K562 (cell line): ENCODE results near the gene DPP10. TPM values are rescaled to one million over a fixed set of nuclear protein-coding genes. Genes with fewer than 3 reads are reported as not detected.

Experiments
- ATAC-seq: fragments of 200-7000 bp; cut with Tn5 transposase; 3 replicates; pipeline ENCODE4 v1.9.1; 2020; ENCODE audit warnings: moderate library complexity
- BruUV-seq: library from RNA; stranded (reverse); fragments of 400-500 nt; replicated peaks from 2 replicates; lab custom pipeline; 2021; lab: Mats Ljungman, UMichigan
- CTCF ChIA-PET: fragments of 300-600 bp; formaldehyde crosslinking; extraction: SDS; loops from one replicate; lab custom pipeline; 2021; ENCODE audit warnings: low intra/inter-chr PET ratio; lab: Yijun Ruan, JAX
- POLR2A ChIA-PET: fragments of 300-600, 350-650 bp; sonication (Branson Sonifier 250); formaldehyde crosslinking; extraction: SDS; loops from one replicate; lab custom pipeline; 2021; ENCODE audit warnings: antibody characterized with exemption, inconsistent platforms; lab: Yijun Ruan, JAX
- DNase-seq, 4 experiments: peaks; one replicate each; pipeline versions ENCODE4 v3.0.0 to v3.0.0-alpha.2; 2011 to 2018; ENCODE audit warnings: low spot score in 3 of 4, mixed read lengths in 3 of 4; ENCODE audit errors: extremely low read depth in 1 of 4
- FAIRE-seq: peaks from 2 replicates; lab custom pipeline; 2011; peaks lifted over from hg19 to GRCh38; lab: Jason Lieb, UNC
- H2AFZ ChIP-seq: 2 replicates; pipeline ENCODE4 v1.6.0; 2011; ENCODE audit warnings: low read depth, low read length, control low read depth, inconsistent platforms
- H3K27ac ChIP-seq: fragments of 200-600 bp; 3 replicates; pipeline ENCODE4 v1.8.0; 2011; ENCODE audit warnings: low read depth, mild to moderate bottlenecking, control low read depth, inconsistent platforms, low read length, moderate library complexity, mixed read lengths; ENCODE audit errors: extremely low read depth
- H3K27me3 ChIP-seq, 2 experiments: fragments of 300-600 bp in 1 of 2; 2 replicates in 1 of 2; 3 replicates in 1 of 2; pipeline versions ENCODE4 v1.6.0 to v1.8.0; 2011; ENCODE audit warnings: inconsistent platforms in 2 of 2, low read length in 2 of 2, mild to moderate bottlenecking in 1 of 2, mixed read lengths in 1 of 2, moderate library complexity in 1 of 2; ENCODE audit not compliant: control insufficient read depth in 2 of 2, insufficient read depth in 2 of 2
- H3K36me3 ChIP-seq: fragments of 300-600 bp; 3 replicates; pipeline ENCODE4 v1.8.0; 2011; ENCODE audit warnings: mild to moderate bottlenecking, low read length, inconsistent platforms; ENCODE audit not compliant: control insufficient read depth, insufficient read depth
- H3K4me1 ChIP-seq, 2 experiments: fragments of 200-600 bp in 1 of 2; replicated peaks in 1 of 2; 2 replicates in 1 of 2; 3 replicates in 1 of 2; pipeline versions ENCODE4 v1.5.1 to v1.8.0; 2011; ENCODE audit warnings: inconsistent platforms in 2 of 2, low read length in 2 of 2, mild to moderate bottlenecking in 1 of 2, mixed read lengths in 1 of 2, moderate library complexity in 1 of 2; ENCODE audit not compliant: control insufficient read depth in 2 of 2, insufficient read depth in 2 of 2
- H3K4me2 ChIP-seq: 2 replicates; pipeline ENCODE4 v1.6.1; 2011; ENCODE audit warnings: low read length, control low read depth, inconsistent platforms, mixed read lengths; ENCODE audit not compliant: insufficient read depth
- H3K4me3 ChIP-seq: fragments of 200-600 bp; sonication (generic), shearing (Covaris generic); 2 replicates; pipeline ENCODE4 v1.5.1; 2016; ENCODE audit warnings: control low read depth, inconsistent platforms
- H3K79me2 ChIP-seq: fragments of 200-600 bp; 3 replicates; pipeline ENCODE4 v1.8.0; 2011; ENCODE audit warnings: low read length, inconsistent platforms; ENCODE audit not compliant: control insufficient read depth, insufficient read depth
- H3K9ac ChIP-seq, 2 experiments: 2 replicates each; pipeline versions ENCODE4 v1.6.0 to v1.6.1; 2011; ENCODE audit warnings: low read depth in 2 of 2, low read length in 2 of 2, control low read depth in 1 of 2, inconsistent platforms in 1 of 2, mild to moderate bottlenecking in 1 of 2, mixed read lengths in 1 of 2; ENCODE audit not compliant: insufficient read depth in 1 of 2
- H3K9me1 ChIP-seq: one replicate; pipeline ENCODE4 v1.6.0; 2011; ENCODE audit warnings: inconsistent platforms, mild to moderate bottlenecking, low read length, moderate library complexity; ENCODE audit not compliant: control insufficient read depth, insufficient read depth
- H3K9me3 ChIP-seq: replicated peaks from 2 replicates; pipeline ENCODE4 v1.5.1; 2011; ENCODE audit warnings: low read depth, low read length, inconsistent platforms; ENCODE audit not compliant: control insufficient read depth, insufficient read depth
- H4K20me1 ChIP-seq: replicated peaks from 2 replicates; pipeline ENCODE4 v1.6.1; 2011; ENCODE audit warnings: low read length, inconsistent platforms, mixed read lengths; ENCODE audit not compliant: control insufficient read depth, insufficient read depth
- GTF2E2 ChIP-seq: fragments of 200-800 bp; sonication (Bioruptor generic); IDR thresholded peaks from 2 replicates; pipeline ENCODE4 v1.6.1; 2016; ENCODE audit warnings: missing genetic modification characterization, missing compliant biosample characterization
- NFE2 ChIP-seq: IDR thresholded peaks from 2 replicates; pipeline ENCODE4 v1.6.1; 2014; ENCODE audit warnings: antibody characterized with exemption, low read depth
- SNRNP70 ChIP-seq: fragments of 200-400 bp; formaldehyde crosslinking; optimal IDR thresholded peaks from 2 replicates; pipeline ENCODE3; 2017; ENCODE audit warnings: low read depth, low read length
- U2AF1 ChIP-seq: fragments of 200-400 bp; formaldehyde crosslinking; optimal IDR thresholded peaks from 2 replicates; pipeline ENCODE3; 2017; ENCODE audit warnings: mild to moderate bottlenecking, low read depth, low read length, moderate library complexity
- ZNF830 ChIP-seq: fragments of 250-450 bp; sonication (Bioruptor Pico); IDR thresholded peaks from 2 replicates; pipeline ENCODE4 v1.5.0; 2021; ENCODE audit warnings: mild to moderate bottlenecking
- WGBS: fragments of 100-300 bp; shearing (Covaris generic); methylation state at CpG from one replicate; pipeline ENCODE4 v1.1.6; 2016; ENCODE audit warnings: low coverage, mixed read lengths; ENCODE audit not compliant: insufficient coverage; ENCODE audit errors: missing lambda C conversion rate; 5-methylcytosine and 5-hydroxymethylcytosine counted together
- in situ Hi-C: fragments of 300-500 bp; cut with MboI; formaldehyde crosslinking; loops from 4 replicates; pipeline ENCODE4 v1.15.0; 2018; ENCODE audit warnings: inconsistent platforms, mixed read lengths
- intact Hi-C: fragments of 100-400 bp; cut with micrococcal nuclease; formaldehyde crosslinking; loops from 2 replicates; pipeline ENCODE4 v1.14.2; 2022
- polyA plus RNA-seq, 8 experiments: library from polyadenylated mRNA; depleted of rRNA in 4 of 8; stranded (reverse) in 5 of 8; unstranded in 3 of 8; fragments of >200 nt; fragmentation: Nextera tagmentation in 2 of 8; fragmentation: Illumina TruSeq in 1 of 8; extraction: Ambion mirVana in 2 of 8; extraction: Trizol in 1 of 8; gene quantifications; 2 replicates each; pipeline versions ENCODE4 v1.2.1 to v1.2.3, GENCODE V29; 2011 to 2014; ENCODE audit warnings: inconsistent platforms in 1 of 8, missing spikeins in 1 of 8
- total RNA-seq, 7 experiments: library from RNA; depleted of rRNA in 6 of 7; stranded (reverse); fragments of >200 nt in 6 of 7; fragmentation: Illumina TruSeq in 2 of 7; extraction: Trizol in 2 of 7; gene quantifications; 2 replicates each; pipeline versions ENCODE4 v1.2.1 to v1.2.3, GENCODE V29; 2011 to 2021; ENCODE audit warnings: low replicate concordance in 1 of 7
- TF ChIP-seq, protein P1 (sequence below): IDR thresholded peaks from 2 replicates; pipeline ENCODE4 v1.6.1; 2016; ENCODE audit warnings: missing genetic modification characterization, missing compliant biosample characterization

DPP10 gene
- total and polyA plus RNA-seq, 9 of the 15 experiments (the other 6 are each of a cell fraction or from before 2014, with no cell fraction given), result not detected

GRCh38 chr2:115833196-115833595 lies 1390.8 kb downstream of the DPP10 start:
- ChIA-PET POLR2A (no interaction called here), CTCF (no interaction called here)
- no peak overlapping the region for H3K4me3 ChIP-seq
- H3K4me1 ChIP-seq, result no peaks in the 10 kb centered on the region
- no peaks in the 10 kb centered on the region for H3K27me3 ChIP-seq
- H3K9me3 ChIP-seq, result no peaks in the 10 kb centered on the region
- no peak overlapping the region for H2AFZ ChIP-seq
- no peaks in the 10 kb centered on the region for H3K79me2 ChIP-seq
- FAIRE-seq (no peak), DNase-seq (no peak), ATAC-seq (no peak)
- 0% methylated on average over 5 of the region's 5 CpGs for WGBS
- H3K36me3 ChIP-seq, result no peaks in the 10 kb centered on the region
- in situ Hi-C loops, result no loop called here
- TF ChIP-seq ZNF830 (no peak), SNRNP70 (no peak), NFE2 (no peak), GTF2E2 (tag) (no peak), U2AF1 (no peak)
- TF ChIP-seq, protein P1, sequence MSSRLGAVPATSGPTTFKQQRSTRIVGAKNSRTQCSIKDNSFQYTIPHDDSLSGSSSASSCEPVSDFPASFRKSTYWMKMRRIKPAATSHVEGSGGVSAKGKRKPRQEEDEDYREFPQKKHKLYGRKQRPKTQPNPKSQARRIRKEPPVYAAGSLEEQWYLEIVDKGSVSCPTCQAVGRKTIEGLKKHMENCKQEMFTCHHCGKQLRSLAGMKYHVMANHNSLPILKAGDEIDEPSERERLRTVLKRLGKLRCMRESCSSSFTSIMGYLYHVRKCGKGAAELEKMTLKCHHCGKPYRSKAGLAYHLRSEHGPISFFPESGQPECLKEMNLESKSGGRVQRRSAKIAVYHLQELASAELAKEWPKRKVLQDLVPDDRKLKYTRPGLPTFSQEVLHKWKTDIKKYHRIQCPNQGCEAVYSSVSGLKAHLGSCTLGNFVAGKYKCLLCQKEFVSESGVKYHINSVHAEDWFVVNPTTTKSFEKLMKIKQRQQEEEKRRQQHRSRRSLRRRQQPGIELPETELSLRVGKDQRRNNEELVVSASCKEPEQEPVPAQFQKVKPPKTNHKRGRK, result no peak
- no peak overlapping the region for H3K4me2 ChIP-seq
- intact Hi-C loops, result no loop called here
- H3K27ac ChIP-seq, result no peak overlapping the region
- no peaks in the 10 kb centered on the region for H3K9me1 ChIP-seq
- no peak overlapping the region for H3K9ac ChIP-seq
- no TSS peak for BruUV-seq
- H4K20me1 ChIP-seq, result no peaks in the 10 kb centered on the region
